GM21423 (cell line): ENCODE results near the gene CDC14A.
"Not testable (repeated sequence)": the region's sequence is repeated elsewhere in the genome, so short reads cannot be mapped to it uniquely, and the experiment has no call there.

Source experiments
- ATAC-seq: cut with Tn5 transposase; IDR thresholded peaks from one replicate; pipeline ENCODE4 v1.9.1; 2021; ENCODE audit warnings: mild to moderate bottlenecking, moderate library complexity; ENCODE audit not compliant: unreplicated experiment

CDC14A gene

DNA sequence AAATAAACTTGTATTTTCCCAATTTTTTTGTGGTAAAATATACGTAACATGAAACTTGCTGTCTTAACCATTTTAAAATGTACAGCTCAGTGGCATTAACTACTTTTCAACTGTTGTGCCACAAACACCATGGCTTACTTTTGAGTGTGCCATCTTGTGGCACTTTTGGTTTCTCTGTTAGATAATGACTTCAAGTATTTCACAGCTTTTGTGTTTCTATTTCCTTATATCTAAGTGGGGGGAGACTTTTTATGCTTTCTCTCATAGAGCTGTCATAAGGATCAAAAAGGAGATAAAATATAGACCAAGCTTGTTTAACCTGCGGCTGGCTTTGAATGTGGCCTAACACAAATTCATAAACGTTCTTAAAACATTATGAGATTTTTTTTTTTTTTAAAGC, 44.3 kb downstream of the CDC14A start:
- ATAC-seq, result no peak

DNA sequence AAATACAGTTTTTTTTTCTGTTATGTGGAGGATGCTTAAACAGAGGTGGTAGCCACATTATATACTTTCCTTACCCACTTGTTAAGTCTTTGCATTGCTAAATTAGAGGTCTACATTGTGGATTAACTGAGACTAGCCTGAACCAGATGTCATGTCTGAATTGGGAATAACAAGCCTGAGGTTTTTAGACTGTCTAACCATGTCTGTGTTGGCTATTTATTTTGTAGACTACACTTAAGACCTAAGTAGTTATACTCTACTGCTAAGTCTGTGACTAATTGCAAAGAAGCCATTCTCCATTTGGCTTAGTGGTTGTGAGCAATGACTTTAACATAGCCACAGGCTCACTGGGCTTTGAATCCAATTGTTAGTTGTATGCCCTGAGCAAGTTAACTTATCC, 45.4 kb downstream of the CDC14A start:
- ATAC-seq, result no peak

DNA sequence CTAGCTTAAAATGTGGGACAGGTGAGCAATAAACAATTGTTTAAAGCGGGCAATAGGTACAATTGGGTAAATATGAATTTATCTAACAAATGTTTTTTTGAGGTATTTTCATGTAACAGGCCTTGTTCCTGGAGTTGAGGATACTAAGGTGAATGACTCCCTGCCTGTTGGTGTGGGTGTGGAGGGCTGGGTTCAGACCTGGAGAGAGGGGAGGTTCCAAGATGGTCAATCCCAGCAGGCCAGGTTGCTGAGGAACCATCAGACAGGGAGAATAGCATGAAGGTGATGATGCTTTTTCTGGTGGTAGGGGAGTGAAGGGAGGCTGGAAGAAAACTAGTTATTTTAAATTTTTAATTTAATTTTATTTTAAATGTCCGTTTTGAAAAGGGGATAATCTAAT, 46.3 kb downstream of the CDC14A start:
- ATAC-seq, result no peak

GRCh38 chr1:100400404-100400803, 48.1 kb downstream of the CDC14A start:
- ATAC-seq, result peak; percentile 58

DNA sequence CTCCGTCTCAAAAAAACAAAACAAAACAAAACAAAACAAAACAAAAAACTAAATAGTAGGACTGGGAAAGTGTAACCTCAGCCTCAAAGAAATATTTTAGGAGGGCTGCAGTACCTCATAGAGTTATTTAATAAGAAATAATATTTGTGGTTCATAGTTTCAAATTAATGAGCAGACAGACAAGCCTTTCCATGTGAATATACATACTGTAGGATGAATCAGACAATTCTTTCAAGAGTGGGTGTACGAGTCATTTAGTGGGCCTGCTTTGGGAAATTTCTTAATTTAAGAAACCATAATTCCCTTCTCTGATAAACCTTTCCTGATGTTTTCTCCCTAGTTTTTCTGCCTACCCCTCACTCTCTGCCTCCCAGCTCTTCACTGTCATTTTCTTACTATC, 52.5 kb downstream of the CDC14A start:
- no peak for ATAC-seq

GRCh38 chr1:100405902-100406301, 53.6 kb downstream of the CDC14A start:
- ATAC-seq, result not testable (repeated sequence)

DNA sequence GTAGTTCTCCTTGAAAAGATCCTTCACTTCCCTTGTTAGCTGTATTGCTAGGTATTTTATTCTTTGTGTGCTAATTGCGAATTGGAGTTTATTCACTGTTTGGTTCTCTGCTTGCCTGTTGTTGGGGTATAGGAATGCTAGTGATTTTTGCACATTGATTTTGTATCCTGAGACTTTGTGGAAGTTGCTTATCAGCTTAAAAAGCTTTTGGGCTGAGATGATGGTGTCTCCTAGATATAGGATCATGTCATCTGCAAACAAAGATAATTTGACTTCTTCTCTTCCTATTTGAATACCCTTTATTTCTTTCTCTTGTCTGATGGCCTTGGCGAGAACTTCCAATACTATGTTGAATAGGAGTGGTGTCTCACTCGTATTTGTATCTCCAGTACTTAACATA, 55.1 kb downstream of the CDC14A start:
- not testable (repeated sequence) for ATAC-seq

GRCh38 chr1:100411019-100411418, 58.7 kb downstream of the CDC14A start:
- ATAC-seq, result no peak

DNA sequence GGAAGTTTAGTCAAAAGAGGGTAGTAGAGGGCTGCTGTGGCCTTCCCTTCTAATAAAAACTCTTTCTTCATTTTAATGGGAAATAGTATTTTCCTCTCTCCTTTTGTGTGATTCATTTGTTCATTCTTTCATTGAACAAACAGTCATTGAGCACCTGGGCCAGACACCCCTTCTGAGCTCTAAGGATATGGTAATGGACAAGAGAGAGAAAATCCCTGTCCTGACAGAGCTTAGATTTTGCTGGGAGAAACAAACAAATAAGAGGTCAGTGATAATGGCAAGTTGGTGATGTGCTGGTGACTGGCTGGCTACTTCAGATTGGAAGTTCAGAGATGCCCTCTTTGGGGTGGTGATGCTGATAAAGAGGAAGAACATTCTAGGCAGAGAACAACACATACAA, 59.3 kb downstream of the CDC14A start:
- ATAC-seq, result no peak

DNA sequence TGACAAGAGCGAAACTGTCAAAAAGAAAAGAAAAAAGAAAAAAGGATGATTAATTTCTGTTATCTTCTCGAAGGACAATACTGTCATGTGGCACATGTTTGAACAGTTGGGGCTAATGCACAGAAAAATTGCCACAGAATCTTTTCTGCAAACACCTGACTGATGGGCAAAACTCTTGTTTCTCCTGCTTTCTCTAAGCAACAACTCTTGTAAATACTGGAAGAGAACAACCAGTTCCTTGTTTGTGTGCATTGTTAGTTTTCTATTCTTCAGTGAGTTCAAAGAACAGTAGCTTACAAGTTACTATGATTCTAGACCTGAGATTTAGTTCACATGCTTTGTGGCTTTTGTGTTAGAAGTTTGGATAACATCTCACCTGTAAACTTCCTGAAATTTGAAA, 60.7 kb downstream of the CDC14A start:
- no peak for ATAC-seq

- ATAC-seq, result no peak
Observed at GRCh38 chr1:100414693-100415497, 62.6 kb downstream of the CDC14A start.

DNA sequence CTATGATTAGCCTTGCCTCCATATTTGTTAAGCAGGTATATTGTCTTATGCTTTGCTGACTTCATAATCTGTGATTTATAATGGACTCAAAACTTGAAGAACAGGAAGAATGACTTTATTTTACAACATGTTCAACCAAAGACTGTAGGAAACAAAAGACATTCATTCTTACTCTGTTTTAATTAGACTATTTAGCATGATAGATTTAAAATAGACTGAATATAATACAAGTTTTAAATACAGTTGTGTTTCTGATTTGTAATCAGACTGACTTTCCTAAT, 63.1 kb downstream of the CDC14A start:
- no peak for ATAC-seq

DNA sequence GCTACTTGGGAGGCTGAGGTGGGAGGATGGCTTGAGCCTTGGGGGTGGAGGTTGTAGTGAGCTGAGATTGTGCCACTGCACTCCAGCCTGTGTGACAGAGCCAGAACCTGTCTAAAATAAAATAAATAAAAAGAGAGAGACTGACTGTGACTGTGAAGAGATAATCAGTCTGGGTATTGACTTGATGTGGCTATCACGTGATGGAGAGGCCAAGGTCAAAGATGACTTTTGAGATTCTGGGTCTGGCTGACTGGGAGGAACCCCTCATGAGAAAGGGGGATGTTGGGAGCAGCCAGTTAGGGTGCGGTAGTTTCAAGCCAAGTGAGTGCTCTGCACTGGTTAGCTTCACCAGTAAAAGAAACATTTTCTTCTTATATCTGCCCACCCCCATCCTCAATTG, 66.8 kb downstream of the CDC14A start:
- no peak for ATAC-seq

DNA sequence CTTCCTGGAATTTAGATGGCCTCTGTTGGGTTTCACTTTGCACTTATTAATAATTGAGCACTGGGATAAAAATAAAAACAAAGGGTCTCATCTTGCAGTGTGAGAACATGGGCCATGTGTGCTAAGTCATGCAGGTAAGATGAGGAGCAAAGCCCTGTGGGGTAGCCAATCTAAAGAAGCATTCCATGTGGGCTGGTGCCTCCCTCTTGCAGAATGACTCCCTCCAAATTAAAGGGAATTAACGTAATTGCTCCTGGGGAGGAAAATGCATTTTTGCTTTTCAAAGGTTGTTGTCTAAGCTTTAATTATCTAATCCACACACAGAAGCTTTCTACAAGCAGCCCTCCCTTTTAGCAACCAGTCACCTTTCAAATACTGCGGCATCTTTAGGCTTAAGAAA, 69.8 kb downstream of the CDC14A start:
- no peak for ATAC-seq

DNA sequence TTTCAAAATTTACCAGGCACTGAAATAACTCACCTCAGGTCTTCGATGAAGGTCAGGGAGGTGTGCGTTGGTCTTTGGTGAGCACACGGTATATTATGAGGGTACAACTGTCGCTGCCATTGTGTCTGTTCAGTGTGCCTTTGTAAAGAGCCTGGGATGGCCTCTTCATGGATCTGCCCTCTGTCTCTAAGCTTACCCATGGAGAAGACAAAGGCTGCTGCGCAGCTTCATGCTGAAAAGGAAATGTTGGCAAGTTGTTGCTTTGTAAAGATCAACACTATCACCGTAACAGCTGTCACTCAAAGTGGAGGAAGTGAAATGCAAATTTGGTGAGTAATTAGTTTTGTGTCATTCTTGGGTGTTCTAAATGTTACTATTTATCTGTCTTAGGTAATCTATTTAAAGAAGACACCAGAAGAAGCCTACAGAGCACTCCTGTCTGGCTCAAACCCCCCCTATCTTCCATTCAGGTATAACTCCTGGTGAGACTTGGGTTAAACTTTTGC, 71.6 kb downstream of the CDC14A start:
- peak; percentile 72 for ATAC-seq

DNA sequence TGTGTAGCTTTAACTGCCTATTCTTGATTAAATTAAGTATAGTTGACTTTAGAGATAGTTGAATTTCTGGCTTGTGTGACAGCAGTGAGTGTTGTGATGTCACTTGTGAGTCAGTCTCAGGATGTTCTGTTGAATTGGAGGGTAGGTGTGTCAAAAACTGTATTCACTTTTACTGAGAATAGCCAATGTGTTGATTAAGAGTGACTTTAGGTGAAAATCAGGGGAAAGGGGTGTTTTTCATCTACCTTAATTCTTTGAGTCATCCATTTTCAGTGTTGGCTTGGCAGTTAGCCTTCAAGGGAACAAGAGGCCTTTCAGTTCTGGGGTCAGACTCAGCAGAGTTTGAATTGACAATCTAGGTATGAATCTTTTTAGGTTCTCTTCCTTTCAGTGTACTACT, 75.9 kb downstream of the CDC14A start:
- ATAC-seq, result no peak

GRCh38 chr1:100430325-100430756, 78.0 kb downstream of the CDC14A start:
- ATAC-seq, result no peak

DNA sequence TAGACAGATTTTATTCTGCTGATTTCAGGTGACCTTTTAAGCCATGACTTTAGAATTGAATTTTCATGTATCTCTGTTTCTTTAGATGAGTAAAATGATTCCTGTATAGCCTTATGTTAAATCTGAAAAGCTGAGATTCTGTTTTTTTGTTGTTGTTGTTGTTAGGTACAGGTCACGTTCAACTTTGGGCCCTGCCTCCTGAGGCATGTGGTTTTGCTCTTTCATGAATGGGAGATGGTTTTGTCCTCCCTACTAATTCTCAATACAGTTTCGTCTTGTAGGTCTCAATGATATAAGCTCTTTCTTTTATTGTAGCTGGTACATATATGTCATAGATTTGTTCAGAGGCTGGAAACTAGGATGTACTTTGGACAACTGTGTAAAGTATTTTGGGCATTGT, 79.6 kb downstream of the CDC14A start:
- ATAC-seq, result no peak

GRCh38 chr1:100433563-100433962, 81.3 kb downstream of the CDC14A start:
- no peak for ATAC-seq

- ATAC-seq, result no peak
Observed at GRCh38 chr1:100434831-100435230, 82.5 kb downstream of the CDC14A start.

GRCh38 chr1:100438375-100438774, 86.1 kb downstream of the CDC14A start:
- no peak for ATAC-seq

GRCh38 chr1:100438789-100439188, 86.5 kb downstream of the CDC14A start:
- no peak for ATAC-seq
